ENCODE measurements around the gene SAP30.

DNA sequence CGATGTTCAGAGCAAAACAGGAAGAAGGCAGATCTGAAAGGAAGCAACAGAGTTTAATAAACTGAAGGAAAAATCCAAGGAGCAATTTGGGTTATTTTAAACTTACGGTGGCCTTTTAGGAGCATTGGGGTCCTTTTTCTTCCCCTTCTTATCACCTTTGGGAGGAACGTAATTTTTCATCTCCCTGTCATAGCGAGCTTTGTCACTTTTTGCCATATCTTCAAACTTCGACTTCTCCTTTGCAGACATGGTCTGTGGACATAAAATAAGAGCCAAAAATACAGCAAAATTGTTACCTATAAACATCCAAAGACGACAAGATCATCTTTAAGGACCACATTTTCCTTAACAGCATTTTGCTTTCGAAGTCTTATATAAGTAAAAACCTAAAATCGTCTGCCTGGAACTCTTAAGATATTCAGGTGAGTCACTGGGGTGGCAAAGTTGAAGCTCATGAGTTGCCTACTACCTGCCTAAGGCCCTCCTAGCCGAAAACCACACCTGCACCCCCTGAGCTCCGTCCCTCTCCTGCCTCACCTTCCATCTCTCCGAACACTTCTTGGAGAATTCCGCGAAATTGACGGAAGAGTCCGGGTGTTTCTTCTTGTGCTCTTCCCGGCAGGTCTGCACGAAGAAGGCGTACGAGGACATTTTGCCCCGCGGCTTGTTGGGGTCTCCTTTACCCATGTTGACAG lies 37.6 kb upstream of the SAP30 start:
- no peak for TF ChIP-seq GATA3 (IDR thresholded peaks at IDR 0.05; ENCODE audit: low read depth, low read length)
- TF ChIP-seq GATA2 (IDR thresholded peaks at IDR 0.05; ENCODE audit: low read depth, low read length), result no peak

Data from SH-SY5Y (cell line).